ENCODE measurements around the gene CEP104.
A peak's percentile ranks its signal among the peaks of the same experiment; 100 is the strongest.

Gene CEP104

DNA sequence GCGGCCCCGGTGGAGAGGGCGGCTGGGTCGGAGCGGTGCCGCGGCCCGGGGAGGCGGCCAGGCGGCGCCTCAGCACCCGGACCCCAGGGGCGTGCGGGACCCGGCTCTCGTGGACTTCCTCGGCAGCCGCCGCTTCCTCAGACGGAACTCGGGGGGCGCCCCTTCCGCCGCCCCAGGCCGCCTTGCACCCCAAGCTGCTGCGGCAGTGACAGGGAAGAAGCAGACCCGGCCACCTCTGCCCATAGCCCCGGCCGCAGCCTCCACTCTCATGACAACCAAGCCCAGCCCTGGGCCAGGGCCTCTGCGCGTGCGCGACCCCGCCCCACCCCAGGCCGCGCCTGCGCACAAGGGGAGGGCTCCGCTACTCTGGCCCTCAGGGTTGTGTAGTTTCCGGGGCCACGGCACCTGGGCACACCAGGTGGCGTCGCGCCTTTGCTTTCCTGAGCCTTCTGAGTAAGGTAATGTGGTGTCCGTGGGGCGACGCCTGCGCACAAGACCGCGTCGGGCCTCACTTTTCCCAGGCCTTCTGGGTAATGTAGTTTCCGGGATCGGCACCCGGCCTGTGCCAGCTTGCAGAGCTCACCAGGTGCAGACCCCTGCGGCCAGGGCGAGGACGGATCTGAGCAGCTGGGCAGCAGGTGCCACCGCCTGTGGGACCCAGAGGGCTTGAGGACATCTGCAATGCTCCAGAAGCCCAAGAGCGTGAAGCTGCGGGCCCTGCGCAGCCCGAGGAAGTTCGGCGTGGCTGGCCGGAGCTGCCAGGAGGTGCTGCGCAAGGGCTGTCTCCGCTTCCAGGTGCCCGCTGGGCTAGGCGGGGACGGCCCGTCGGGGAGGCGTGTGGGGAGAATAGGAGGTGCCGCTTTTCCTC, at the start of gene CEP104, which contains the start of gene DFFB:
Gene CEP104 (minus strand): TSS at position 289 of the 868 bp plus-strand sequence. CDS start 4,804 bp downstream, outside the sequence.
Gene DFFB (plus strand): TSS at position 554 of the 868 bp plus-strand sequence. CDS start 128 bp downstream, at position 682.
- DNase-seq (ENCODE audit: low read depth) = peak; percentile 18

DNA sequence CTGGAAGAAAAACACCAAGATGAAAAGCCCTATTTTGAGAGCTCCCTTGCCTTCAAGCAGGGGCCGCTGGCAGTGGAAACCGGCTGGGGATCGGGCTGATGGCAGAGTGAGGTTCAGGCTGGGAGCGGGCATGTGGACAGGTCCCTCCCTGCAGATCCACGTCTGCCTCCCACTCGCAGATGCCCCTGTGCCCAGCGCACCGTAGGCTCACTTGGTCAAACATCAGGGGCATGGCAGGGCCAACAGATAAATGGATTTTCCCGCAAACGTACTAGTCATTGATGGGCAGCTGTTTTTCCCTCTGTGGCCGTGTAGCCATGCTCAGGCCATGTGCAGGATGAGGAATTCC, 49.6 kb upstream of the CEP104 start:
- no peak for DNase-seq (ENCODE audit: low read depth)

DNA sequence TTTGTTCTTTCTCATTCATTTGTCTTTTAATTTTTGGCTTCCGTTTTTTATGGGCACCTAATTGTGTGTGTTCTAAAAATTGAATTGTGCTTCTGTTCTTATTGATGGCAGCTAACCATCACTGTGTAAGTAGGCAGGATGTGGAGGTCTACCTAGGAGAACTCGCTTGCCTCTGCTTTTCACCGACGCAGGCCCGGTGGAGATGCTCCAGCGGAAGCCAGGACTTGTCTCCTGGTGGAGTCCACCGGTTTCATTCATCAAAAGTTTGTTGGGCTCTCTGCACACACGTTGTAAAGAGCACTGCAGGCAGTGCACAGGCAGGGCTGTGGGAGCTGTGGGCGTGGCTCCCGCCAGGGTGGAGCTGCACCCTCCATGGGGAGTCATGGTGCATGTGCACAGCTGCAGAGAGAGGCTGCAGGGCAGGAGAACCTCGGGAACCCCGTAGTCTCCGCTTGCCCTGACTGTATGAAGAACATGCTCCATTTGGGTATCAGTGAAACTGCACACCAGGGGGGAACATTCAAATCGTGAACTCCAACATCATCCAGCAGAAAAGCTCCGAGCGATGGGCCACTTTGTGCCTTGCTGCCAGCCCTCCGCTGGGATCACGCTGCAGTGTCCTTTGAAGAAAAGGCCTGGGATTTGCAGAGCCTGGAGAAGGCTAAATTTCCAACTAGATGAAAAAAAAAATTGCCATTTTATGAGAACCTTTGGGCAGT, 49.1 kb upstream of the CEP104 start:
- no peak for DNase-seq (ENCODE audit: low read depth)

DNA sequence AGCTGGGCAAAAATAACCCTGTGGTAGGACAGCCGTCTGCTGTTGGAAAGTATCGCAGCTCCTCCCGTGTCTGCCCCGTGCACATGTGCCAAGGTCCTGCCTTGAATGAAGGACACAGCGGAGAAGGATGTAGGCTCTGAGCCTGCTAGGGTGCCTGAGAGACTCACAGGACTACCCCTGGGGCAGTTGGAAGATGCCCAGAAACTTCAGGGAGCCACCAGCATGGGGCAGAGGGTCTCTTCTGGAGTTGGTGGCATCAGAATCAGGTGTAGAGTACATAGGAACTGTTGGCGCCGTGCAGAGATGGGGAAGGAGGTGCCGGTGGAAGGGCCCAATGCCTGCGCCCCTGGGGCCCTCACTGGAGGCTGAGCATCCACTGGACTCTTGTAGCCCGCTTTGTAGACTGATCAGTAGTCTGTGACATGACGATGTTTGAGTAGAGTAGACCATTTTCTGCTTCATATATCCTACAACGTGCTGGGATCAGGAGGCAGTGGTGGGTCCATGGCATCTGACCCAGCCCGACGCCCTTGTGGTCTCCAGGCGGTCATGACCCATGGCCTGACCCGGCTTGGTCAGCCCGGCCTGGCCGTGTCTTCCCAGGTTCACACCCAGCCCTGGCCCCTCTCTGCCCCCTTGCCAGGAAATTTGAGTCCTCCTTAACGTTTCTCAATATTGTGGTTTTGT, 48.4 kb upstream of the CEP104 start:
- no peak for DNase-seq (ENCODE audit: low read depth)

DNA sequence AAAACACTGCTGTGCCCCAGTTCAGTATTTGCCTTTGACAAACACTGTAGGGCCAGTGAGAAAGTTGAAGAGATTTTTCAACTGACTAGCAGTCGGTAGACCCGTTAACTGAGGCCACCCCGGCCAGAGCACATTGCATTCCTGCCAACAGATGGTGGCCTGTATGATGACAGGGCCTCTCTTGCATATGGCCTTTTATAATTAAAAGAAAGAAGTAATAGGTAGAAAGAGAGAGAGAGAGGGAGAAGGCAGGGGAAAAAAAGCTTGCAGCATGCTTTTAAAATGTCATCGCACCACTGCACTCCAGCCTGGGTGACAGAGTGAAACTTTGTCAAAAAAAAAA, 47.8 kb upstream of the CEP104 start:
- DNase-seq (ENCODE audit: low read depth) = no peak

DNA sequence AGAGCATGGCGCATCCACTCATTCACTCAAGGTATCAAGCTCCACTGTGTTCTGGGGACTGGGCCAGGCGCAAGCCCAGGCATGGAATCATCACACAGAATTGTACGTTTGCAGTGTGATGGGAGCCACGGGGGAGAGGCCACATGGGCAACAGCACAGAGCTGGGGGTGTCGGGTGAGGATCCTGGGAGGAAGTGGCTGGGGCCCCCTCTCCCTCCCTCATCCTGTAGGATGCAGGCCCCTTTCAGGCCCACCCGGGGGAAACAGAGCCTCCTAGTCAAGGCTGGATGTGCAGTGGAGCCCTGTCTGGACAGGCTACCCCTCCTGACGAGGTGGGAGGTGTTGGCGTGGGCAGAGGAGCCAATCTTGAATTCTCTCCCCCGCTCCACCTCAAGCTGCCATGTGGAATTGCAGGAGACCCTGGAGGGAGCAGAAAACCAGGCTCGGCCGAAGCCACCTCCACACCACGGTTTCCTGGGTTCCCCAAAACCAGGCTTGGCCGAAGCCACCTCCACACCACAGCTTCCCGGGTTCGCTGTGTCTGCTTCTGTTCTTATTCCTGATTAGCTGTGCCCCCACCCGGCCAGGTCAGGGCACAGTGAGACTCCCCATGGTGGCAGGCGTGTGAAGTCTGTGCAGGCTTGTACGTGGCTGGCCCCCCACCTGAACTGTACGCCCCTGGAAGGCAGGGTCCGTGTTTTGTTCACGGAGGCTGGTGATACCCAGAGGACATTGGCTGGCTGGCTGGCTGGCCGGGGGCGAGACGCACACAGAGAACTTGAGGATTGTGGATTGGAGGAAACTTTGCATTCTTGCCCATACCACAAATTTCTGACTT, 47.2 kb upstream of the CEP104 start:
- no peak for DNase-seq (ENCODE audit: low read depth)

DNA sequence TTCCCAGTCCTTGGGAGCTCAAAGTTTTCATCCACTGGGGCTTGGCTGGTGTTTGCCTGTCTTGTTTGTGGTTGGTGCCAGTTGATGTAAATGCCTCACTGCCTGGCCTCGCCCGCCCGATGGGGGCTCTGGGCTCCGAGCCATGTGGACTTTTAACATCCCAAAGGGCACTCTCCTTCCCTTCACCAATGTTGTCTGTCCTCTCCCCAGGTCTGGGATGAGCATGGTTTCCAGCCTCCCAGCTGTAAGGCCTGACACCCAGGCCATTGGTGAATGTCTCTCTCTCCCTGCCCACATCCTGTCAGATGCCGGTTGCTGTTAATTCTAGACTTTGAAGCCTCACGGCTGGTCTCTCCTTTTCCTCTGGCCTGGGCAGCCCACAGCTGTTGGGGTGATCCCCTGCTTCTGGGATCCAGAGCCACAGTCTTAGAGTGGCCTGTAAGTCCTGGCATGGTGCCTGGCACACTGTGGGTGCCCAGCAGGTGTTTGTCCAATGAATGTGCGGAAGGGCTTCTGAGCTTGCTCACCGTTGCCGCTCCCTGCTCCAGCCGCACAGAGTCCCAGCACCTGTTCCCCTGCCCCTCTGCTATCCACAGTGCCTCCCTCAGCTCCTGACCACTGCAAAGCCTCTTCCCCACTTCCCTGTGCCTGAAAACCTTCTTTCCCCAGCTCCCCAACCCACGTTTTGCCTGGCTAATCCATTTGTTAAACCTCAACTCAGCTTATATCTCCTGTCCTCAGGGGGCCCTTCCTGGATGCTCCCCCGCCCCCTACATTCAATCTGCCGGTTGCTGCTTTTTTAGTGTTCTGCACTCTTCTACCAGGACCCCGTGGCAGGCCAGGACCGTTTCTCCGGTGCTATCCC, 46.4 kb upstream of the CEP104 start:
- no peak for DNase-seq (ENCODE audit: low read depth)

DNA sequence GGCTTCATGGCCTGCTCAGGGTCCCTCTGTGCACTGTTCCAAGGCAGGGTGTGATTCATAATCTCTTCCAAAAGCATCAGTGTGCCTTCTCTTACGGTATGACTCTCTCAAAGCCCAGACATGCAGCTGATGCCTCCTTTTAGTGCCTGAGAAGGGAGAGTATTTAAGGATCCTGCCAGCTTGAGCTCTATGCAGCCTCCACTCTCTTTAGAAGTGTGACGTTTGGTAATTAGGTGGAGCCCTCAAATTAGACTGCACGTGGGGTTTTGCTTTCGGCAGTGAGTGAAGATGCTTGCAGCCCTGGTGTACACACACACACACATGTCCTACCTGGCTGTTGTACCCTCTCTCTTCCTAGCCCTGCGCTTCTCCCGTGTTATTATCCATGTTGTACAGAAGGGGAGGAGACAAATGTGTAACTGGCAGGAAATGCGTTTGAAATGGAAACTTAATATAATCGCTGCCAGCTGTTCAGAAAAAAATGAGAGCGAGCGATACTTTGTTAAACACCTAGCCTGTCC, 45.6 kb upstream of the CEP104 start:
- no peak for DNase-seq (ENCODE audit: low read depth)

DNA sequence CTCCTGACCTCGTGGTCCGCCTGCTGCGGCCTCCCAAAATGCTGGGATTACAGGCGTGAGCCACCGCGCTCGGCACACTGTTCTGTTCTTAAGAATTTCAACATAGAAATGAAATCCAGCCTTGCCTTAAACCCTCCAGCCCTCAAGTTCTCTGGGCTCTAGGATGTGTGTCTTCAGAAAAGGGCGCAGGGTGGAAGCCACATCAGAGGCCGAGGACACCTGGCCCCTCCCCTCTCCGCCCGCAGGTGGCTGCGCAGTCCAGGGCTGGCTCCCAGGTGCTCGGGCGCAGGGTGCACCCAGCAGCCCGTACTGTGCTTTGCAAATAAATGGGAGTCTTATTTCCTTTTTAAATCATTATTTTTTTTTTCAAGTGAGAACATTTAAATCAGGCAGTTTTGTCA, 45.1 kb upstream of the CEP104 start:
- no peak for DNase-seq (ENCODE audit: low read depth)

DNA sequence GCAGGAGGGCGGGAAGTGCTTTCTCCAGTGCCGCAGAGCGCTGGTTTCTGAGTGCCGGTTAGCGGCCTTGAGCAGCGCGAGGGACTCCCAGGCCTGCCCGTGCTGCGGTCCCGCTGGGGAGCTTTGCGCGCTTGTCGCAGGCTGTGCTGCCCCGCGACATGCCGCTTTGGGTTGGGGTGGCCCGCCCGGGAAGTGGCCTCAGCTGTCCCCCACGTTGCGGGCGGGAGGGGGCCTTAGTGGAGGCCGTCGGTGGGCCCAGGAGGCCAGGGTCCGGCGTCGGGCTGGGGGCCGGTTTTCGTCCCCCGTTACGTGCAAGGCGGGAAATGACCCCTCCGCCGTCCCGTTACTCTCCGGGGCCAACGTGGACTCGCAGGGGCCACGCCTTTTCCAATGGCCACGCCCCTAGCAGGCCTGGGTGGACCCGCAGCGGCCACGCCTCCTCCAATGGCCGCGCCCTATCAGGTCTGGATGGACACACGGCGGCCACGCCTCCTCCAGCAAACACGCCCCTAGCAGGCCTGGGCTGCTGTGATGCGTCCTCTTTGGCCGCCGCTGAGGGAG, 44.0 kb upstream of the CEP104 start:
- DNase-seq (ENCODE audit: low read depth) = peak; percentile 82

DNA sequence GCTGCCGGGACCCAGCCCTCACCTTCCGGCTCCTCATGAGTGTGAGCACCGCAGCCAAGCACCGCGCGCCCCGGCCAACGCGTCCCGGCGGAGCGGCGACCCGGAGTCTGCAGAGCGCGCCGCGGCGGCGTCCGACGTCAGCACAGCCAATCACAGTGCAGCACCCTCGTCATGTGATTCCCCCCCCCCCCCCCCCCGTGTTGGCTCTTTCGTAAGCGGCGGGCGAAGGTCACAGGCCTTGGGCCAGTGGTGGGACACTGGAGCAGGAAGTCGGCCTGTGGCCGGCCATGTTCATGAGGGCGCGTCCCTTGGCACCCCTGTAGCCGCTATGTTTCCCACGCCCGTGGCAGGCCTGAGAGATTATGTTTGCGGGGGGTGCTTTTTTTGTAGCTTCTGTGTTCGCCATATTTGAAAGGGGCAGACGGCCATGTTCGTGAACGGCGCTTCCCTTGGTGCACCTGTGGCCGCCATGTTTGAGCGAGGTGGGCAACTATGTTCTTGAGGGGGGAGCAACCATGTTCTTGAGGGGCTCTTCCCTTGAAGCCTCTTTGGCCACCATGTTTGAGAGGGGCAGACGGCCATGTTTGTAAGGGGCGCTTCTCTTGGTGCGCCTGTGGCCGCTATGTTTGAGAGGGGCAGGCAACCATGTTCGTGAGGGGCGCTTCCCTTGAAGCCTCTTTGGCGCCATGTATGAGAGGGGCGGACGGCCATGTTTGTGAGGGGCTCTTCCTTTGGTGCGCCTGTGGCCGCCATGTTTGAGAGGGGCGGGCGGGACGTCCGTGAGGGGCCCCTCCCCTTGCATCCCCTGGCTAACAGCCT, 43.3 kb upstream of the CEP104 start, which contains the start of gene C1orf174:
Gene C1orf174 (minus strand): TSS at position 123 of the 819 bp plus-strand sequence. CDS start 86 bp downstream, at position 37.
- DNase-seq (ENCODE audit: low read depth) = peak; percentile 76

DNA sequence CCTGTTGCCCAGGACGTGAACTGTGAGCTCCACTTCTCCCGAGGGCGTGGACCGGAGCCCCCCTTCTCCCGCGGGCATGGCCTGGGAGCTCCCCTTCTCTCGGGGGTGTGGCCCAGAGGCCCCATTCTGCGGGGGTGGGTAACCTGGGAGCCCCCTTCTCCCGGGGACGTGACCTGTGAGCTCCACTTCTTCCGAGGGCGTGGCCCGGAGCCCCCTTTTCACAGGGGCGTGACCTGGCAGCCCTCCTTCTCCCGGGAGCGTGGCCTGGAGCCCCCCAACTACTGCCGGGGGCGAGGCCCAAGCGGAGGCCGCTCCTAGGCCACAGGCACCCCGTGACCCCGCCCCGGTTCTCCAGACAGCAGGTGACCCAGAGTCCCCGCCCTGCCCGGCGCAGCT, 42.7 kb upstream of the CEP104 start:
- no peak for DNase-seq (ENCODE audit: low read depth)

DNA sequence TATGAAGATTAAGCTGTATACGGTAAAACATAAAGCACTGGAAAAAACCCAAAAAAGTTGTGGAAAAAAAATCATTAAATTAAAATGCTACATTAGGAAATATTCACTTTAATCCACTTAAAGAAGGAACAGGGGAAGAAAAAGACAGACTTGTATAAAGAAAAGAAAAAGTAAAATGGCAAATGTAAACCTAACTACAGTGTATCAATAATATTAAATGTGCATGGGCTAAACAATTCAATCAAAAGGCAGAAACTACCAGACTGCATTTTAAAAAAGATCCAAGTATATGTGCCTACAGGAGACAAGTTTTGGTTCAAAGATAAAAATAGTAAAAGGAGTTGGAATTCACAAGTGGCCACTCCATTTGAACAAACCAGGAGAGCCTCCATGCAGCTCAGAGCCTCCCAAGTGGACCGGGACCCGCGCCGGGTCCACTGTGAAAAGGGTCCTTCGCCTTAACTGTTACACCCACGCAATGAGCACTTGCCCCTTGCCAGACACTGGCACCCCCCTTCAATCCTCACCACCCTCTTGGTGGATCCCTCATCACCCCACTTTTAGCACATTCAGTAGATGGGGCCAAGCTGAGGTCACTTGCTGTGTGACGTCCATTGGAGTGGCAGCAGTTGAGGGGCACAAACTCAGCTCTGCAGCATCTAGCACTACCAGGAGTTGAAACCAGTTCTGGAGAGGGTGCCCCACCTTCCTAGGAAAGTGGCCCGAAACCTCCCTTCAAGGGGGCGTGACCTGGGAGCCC, 42.2 kb upstream of the CEP104 start:
- no peak for DNase-seq (ENCODE audit: low read depth)

DNA sequence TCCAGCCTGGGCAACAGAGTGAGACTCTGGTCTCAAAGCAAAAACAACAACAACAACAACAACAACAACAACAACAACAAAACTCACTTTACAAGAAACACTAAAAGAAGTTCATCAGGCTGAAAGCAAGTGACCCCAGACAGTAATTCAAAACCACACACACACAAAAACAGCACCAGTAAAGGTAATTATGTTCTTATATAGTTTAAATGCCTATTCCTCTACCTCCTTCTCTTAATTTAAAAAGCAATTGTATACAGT, 41.4 kb upstream of the CEP104 start:
- no peak for DNase-seq (ENCODE audit: low read depth)

DNA sequence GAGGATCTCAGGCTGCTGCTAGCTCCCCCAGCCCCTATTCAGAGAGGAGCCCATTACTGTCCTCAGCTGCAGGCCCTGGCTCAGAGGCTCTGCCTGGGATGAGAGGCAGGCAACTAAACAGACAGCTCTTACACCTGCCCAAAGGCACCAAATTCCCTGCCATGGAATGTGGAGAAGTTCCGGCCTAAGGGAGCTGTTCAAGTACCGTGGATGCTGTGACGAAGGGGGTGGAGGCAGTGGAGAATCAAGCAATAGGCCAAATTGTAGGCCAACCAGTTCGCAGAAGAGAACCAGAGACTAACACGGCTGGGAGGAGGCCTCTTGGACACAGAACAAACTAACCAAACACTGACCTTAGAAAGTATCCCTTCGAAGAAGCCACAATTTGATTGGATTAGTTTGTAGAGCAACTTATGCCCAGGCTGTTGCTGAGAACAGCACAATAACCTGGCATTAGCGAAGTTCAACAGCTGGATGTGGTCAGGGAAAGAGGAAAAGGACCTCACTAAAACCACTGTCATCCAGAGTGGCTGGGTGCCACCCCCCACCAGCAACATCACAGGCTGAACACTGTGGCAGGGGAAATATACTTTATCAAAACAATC, 39.5 kb upstream of the CEP104 start:
- no peak for DNase-seq (ENCODE audit: low read depth)

DNA sequence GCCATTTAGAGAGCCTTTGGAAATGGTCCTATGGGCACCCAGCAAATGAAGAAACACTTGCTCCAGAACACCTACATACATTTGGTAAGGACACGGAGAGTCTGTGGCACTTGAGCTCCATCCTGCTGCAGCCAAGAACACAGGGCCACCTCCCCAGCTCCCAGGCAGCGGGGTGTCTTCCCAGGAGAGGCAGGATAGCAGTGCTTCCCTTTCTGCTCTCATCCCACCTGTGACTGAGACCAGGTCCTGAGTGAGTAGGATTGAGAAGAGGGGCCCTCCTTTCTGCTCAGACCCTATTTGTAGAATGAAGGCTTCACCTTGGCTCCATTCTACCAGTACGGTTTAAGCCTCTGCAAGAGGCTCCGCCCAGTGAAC, 38.9 kb upstream of the CEP104 start:
- no peak for DNase-seq (ENCODE audit: low read depth)

DNA sequence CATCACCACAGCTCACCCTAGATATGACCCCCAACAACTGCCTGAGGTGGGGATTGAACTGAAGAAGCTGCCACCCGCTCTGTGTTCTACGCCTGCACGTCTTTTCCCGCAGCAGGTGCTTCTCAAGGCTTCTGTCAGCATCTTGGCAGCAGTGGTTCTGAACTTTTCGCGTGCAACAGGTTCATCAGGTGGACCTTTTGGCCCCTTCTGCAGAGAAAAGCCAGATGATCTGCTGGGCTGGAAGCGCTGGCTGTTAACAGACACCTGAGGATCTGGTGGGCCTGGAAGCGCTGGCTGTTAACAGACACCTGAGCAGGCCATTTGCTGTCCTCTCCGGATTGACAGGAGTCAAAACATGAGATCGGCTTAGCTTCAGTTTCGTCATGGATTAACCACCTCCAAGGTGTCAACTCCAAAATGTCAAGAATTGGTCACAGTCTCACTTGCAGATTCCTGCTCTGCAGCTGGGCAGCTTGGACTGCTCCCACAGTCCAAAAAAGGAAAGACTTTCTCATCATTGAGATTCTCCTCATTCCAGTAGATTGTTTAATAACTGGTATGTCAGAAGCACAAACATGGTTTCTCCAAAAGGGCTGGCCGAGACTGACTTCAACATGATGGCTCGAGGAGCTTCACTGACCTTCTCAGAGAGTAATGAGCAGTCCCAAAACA, 38.4 kb upstream of the CEP104 start:
- DNase-seq (ENCODE audit: low read depth) = no peak

All from non-pigmented ciliary epithelial cell (primary cell).